A673 (cell line): ENCODE data around the gene DNAH7. TPM values are rescaled to one million over a fixed set of nuclear protein-coding genes. Genes with fewer than 3 reads are reported as not detected.

Experiments used
- BruUV-seq: library from RNA; stranded (reverse); fragments of 400-500 nt; replicated peaks from 2 replicates; lab custom pipeline; 2021; lab: Mats Ljungman, UMichigan
- CTCF ChIA-PET: fragments of 300-600 bp; sonication (Branson Sonifier 250); formaldehyde crosslinking; loops from one replicate; lab custom pipeline; 2022; ENCODE audit warnings: antibody characterized with exemption; lab: Charles Lee
- POLR2A ChIA-PET: fragments of 300-600 bp; sonication (Branson Sonifier 250); formaldehyde crosslinking; loops from one replicate; lab custom pipeline; 2022; ENCODE audit warnings: antibody characterized with exemption; ENCODE audit not compliant: low non-redundant PET; lab: Charles Lee
- DNase-seq: peaks from one replicate; pipeline ENCODE4 v3.0.0-alpha.2; 2015; ENCODE audit warnings: low spot score
- H3K27ac ChIP-seq: fragments of 200-600 bp; sonication (generic); 2 replicates; pipeline ENCODE4 v1.5.1; 2016; ENCODE audit warnings: mixed run types, low read depth, mild to moderate bottlenecking, mixed read lengths, antibody characterized with exemption, low read length; ENCODE audit not compliant: poor library complexity, severe bottlenecking
- H3K27me3 ChIP-seq: fragments of 200-600 bp; sonication (generic); replicated peaks from 2 replicates; pipeline ENCODE4 v1.6.1; 2017; ENCODE audit warnings: mixed run types, low read depth, mild to moderate bottlenecking, mixed read lengths, antibody characterized with exemption, low read length; ENCODE audit not compliant: insufficient read depth, poor library complexity
- H3K36me3 ChIP-seq: fragments of 200-600 bp; sonication (generic); 2 replicates; pipeline ENCODE4 v1.6.1; 2016; ENCODE audit warnings: mixed run types, mild to moderate bottlenecking, mixed read lengths, antibody characterized with exemption, low read length; ENCODE audit not compliant: insufficient read depth, poor library complexity, severe bottlenecking
- H3K4me1 ChIP-seq: fragments of 200-600 bp; sonication (generic); 2 replicates; pipeline ENCODE4 v1.6.1; 2017; ENCODE audit warnings: mixed run types, mild to moderate bottlenecking, mixed read lengths, antibody characterized with exemption, low read length; ENCODE audit not compliant: insufficient read depth, poor library complexity, severe bottlenecking
- H3K4me3 ChIP-seq: fragments of 200-600 bp; sonication (generic); 2 replicates; pipeline ENCODE4 v1.5.1; 2016; ENCODE audit warnings: low read depth, mixed run types, mild to moderate bottlenecking, mixed read lengths, low read length; ENCODE audit not compliant: poor library complexity, severe bottlenecking
- H3K9me3 ChIP-seq: fragments of 200-600 bp; sonication (generic); 2 replicates; pipeline ENCODE4 v1.6.1; 2016; ENCODE audit warnings: mixed run types, low read depth, mild to moderate bottlenecking, mixed read lengths, antibody characterized with exemption, low read length; ENCODE audit not compliant: poor library complexity, severe bottlenecking
- CTCF ChIP-seq: fragments of 300-800, 200-600 bp; sonication (generic); conservative IDR thresholded peaks from 2 replicates; pipeline ENCODE4 v1.5.1; 2017; ENCODE audit warnings: low read depth, mild to moderate bottlenecking, antibody characterized with exemption, low read length, moderate library complexity, mixed read lengths
- EZH2 ChIP-seq: fragments of 200-600 bp; sonication (generic); IDR thresholded peaks from 2 replicates; pipeline ENCODE4 v1.6.1; 2017; ENCODE audit warnings: borderline replicate concordance, low read depth, mild to moderate bottlenecking, mixed read lengths, antibody characterized with exemption, low read length; ENCODE audit not compliant: poor library complexity, severe bottlenecking
- intact Hi-C: fragments of 100-400 bp; cut with micrococcal nuclease; formaldehyde crosslinking; loops from one replicate; pipeline ENCODE4 v1.10.0; 2022; ENCODE audit not compliant: unreplicated experiment
- total RNA-seq: library from RNA; stranded (reverse); gene quantifications from 2 replicates; pipeline ENCODE4 v1.2.3, GENCODE V29; 2021

Gene DNAH7
- total RNA-seq, 1 experiment from 2014 or later, result 0.95 TPM

GRCh38 chr2:195810340-195811098 lies 258.1 kb downstream of the DNAH7 start:
- peaks cover 8% of the 10 kb centered on the region for H3K4me1 ChIP-seq
- no peaks in the 10 kb centered on the region for H3K36me3 ChIP-seq
- H3K9me3 ChIP-seq, result no peaks in the 10 kb centered on the region
- no peak overlapping the region for H3K4me3 ChIP-seq
- TF ChIP-seq EZH2 (no peak), CTCF (no peak)
- peak; percentile 49 for DNase-seq
- no TSS peak for BruUV-seq
- POLR2A ChIA-PET, result no interaction called here
- H3K27ac ChIP-seq, result no peak overlapping the region
- intact Hi-C loops, result no loop called here
- H3K27me3 ChIP-seq, result no peaks in the 10 kb centered on the region
- CTCF ChIA-PET, result no interaction called here

- H3K27ac ChIP-seq, result no peak overlapping the region
These were observed 260.4 kb downstream of the DNAH7 start for GRCh38 chr2:195808189-195808588.

GRCh38 chr2:195805283-195805976 lies 263.2 kb downstream of the DNAH7 start:
- Histone ChIP-seq H3K4me3 (no peak overlapping the region), H3K27me3 (no peaks in the 10 kb centered on the region), H3K27ac (no peak overlapping the region), H3K4me1 (peaks cover under 1% of the 10 kb centered on the region), H3K9me3 (no peaks in the 10 kb centered on the region), H3K36me3 (no peaks in the 10 kb centered on the region)
- POLR2A ChIA-PET, result no interaction called here
- intact Hi-C loops, result no loop called here
- TF ChIP-seq CTCF, result no peak
- no peak for TF ChIP-seq EZH2
- CTCF ChIA-PET, result no interaction called here
- no peak for DNase-seq
- no TSS peak for BruUV-seq

More at GRCh38 chr2:195808189-195808588, 260.4 kb downstream of the DNAH7 start:
- ChIA-PET CTCF (no interaction called here), POLR2A (no interaction called here)
- Histone ChIP-seq H3K9me3 (no peaks in the 10 kb centered on the region), H3K27me3 (no peaks in the 10 kb centered on the region), H3K4me1 (peaks cover 8% of the 10 kb centered on the region), H3K36me3 (no peaks in the 10 kb centered on the region), H3K4me3 (no peak overlapping the region)
- DNase-seq, result no peak
- BruUV-seq, result no TSS peak
- no peak for TF ChIP-seq EZH2
- TF ChIP-seq CTCF, result no peak
- intact Hi-C loops, result no loop called here
